ENCODE measurements around the gene SLAMF1.

DNA sequence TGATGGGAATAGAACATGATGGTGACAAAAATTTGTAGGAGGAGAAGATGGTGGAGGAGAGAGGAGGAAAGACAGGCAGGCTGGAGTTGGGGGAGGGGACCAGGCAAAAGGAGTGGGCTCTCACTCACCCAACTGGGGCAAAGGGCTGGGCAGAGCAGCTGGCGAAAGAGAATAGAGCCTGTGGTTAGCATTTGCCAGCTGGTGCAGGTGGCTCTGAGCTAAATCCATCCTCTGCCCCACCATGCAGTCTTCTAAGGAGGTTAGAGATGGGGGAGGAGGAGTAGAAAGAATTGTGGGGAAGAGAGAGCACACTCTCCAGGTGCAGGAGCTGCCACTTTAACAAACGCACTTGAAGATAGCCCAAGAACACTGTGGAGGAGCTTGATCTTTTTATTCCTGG is 27.6 kb upstream of the SLAMF1 start:
- no peak for TF ChIP-seq CTCF (IDR thresholded peaks at IDR 0.05; ENCODE audit: low read depth, low read length)
- TF ChIP-seq POLR2A (IDR thresholded peaks at IDR 0.05; ENCODE audit: extremely low read depth, insufficient read length): no peak
